Kidney epithelial cell (primary cell): ENCODE results near the gene PCBP3. TPM values are rescaled to one million over a fixed set of nuclear protein-coding genes. Genes with fewer than 3 reads are reported as not detected.

ENCODE experiments used
- DNase-seq: peaks from one replicate; pipeline ENCODE4 v3.0.0-alpha.2; 2010; ENCODE audit warnings: low read depth
- H3K27me3 ChIP-seq: 2 replicates; pipeline ENCODE4 v1.6.0; 2011; ENCODE audit warnings: low read length; ENCODE audit not compliant: control insufficient read depth, insufficient read depth
- H3K36me3 ChIP-seq: 2 replicates; pipeline ENCODE4 v1.5.1; 2011; ENCODE audit warnings: low read length; ENCODE audit not compliant: control insufficient read depth, insufficient read depth
- H3K4me3 ChIP-seq: 2 replicates; pipeline ENCODE4 v1.5.1; 2011; ENCODE audit warnings: low read depth, mild to moderate bottlenecking, control low read depth, low read length
- CTCF ChIP-seq: IDR thresholded peaks from 2 replicates; pipeline ENCODE4 v1.5.1; 2011; ENCODE audit warnings: mild to moderate bottlenecking, moderate library complexity, low read length, control low read depth, inconsistent platforms; ENCODE audit not compliant: insufficient read depth, poor library complexity, severe bottlenecking
- total RNA-seq: library from RNA; depleted of rRNA; stranded (reverse); fragments of >200 nt; gene quantifications from 2 replicates; pipeline ENCODE4 v1.2.3, GENCODE V29; 2015

The PCBP3 gene
- total RNA-seq = 0.55 and 1.3 TPM in 2 replicates

DNA sequence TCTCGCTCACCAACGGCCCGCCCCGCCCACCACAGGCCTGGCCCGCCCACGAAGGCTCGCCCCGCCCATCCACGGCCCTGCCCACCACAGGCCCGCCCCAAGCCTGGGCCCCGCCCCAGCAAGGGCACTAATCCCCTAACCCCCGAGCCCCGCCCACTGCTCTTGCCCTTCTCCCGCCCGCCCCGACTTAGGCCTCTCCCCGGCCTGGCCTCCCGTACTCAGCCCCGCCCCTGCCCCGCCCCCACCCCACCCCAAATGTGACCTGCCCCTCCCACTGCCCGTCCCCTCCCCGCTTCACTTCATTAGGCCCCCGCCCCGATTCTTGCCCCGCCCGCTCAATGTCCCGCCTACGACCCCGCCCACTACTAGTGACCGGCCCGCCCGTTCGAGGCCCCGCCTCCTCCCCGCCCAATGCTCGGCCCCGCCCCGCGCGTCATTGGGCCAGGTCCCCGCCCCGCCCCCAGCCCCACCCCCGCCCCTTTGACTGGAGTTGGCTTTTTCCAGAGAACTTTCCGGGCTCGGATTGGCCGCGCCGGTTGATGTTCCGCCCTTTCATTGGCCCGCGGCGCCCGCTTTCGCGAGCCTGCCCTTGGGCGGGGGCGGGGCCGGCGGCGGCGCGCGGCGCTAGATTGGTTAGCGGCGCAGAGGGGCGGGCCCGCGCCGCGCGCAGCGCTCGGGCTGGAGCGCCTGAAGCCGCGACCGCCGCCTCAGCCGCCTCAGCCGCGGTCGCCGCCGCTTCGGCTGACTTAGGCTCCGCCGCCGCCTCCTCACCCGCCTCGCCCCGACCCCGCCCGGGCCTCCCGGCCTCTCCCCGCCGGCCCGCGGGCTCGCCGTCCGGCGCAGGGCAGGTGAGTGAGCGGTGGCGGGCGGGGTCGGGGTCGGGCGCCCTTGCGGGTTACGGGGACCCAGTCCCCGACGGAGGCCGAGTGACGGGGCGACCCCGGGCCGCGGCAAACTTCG lies at the start of gene PCBP3:
Gene PCBP3 (plus strand): TSS at position 705 of the 960 bp plus-strand sequence. CDS start 206,361 bp downstream, outside the sequence.
- peak within 1 kb of the TSS; percentile 24 for H3K4me3 ChIP-seq
- TF ChIP-seq CTCF = no peak
- no peaks in the 10 kb centered on the region for H3K36me3 ChIP-seq
- peak; percentile 37 for DNase-seq
- peaks cover 43% of the 10 kb centered on the region for H3K27me3 ChIP-seq

GRCh38 chr21:45594721-45595489 lies 48.6 kb upstream of the PCBP3 start:
- H3K4me3 ChIP-seq = no peak overlapping the region
- peaks cover 17% of the 10 kb centered on the region for H3K27me3 ChIP-seq
- DNase-seq = no peak
- TF ChIP-seq CTCF = no peak
- H3K36me3 ChIP-seq = no peaks in the 10 kb centered on the region

DNA sequence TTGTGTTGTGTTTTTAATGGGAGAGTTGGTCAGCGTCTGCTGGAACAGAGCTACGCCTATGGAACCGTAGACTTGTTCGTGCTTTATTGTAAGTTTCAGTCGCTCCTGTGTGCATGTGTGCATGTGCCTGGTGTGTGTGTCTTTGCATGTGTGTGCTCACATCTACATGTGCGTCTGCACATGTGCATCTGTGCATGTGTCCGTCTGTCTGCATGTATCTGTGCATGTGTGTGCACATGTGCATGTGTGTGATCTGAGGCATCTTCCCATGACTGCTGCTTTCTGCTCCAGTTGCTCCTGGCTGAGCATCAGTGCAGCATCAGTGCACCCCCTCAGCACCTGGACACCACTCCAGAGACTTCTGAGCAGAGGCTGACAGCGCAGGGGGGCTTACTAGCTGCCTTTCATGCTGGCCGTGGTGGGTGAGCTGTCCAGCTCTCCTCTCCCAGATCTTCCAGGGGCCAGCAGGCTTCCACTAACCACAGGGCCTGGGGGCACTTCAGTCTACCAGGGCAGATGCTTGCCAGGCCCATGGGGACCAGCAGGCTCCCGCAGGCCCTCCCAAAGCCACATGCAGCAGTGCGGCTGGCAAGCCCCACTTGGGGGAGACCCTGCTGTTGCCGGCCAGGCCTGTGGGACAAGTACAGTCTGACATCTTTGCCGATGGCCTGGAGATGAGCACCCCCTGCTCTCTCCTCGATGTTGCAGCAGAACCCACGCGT lies 47.8 kb upstream of the PCBP3 start:
- TF ChIP-seq CTCF = no peak
- Histone ChIP-seq H3K27me3 (peaks cover 15% of the 10 kb centered on the region), H3K4me3 (no peak overlapping the region), H3K36me3 (no peaks in the 10 kb centered on the region)
- DNase-seq = no peak

GRCh38 chr21:45596704-45597318 lies 46.7 kb upstream of the PCBP3 start:
- Histone ChIP-seq H3K36me3 (no peaks in the 10 kb centered on the region), H3K27me3 (peaks cover 8% of the 10 kb centered on the region), H3K4me3 (no peak overlapping the region)
- no peak for DNase-seq
- peak; percentile 88 for TF ChIP-seq CTCF

GRCh38 chr21:45598109-45598508 lies 45.4 kb upstream of the PCBP3 start:
- TF ChIP-seq CTCF = no peak

More at GRCh38 chr21:45598109-45598508, 45.4 kb upstream of the PCBP3 start:
- H3K36me3 ChIP-seq = no peaks in the 10 kb centered on the region
- H3K27me3 ChIP-seq = peaks cover 4% of the 10 kb centered on the region
- H3K4me3 ChIP-seq = no peak overlapping the region
- DNase-seq = no peak
